Endodermal cell (in vitro differentiated cells): ENCODE results near the gene PARD3B. TPM values are rescaled to one million over a fixed set of nuclear protein-coding genes. Genes with fewer than 3 reads are reported as not detected.
"Not testable (repeated sequence)": the region's sequence is repeated elsewhere in the genome, so short reads cannot be mapped to it uniquely, and the experiment has no call there.

Experiments
- DNase-seq: peaks from one replicate; pipeline ENCODE4 v3.0.0-alpha.2; 2017
- H3K27ac ChIP-seq: 2 replicates; pipeline ENCODE4 v1.5.1; 2013; ENCODE audit warnings: mild to moderate bottlenecking, low read depth, low read length, moderate library complexity
- H3K27me3 ChIP-seq: 2 replicates; pipeline ENCODE4 v1.6.1; 2013; ENCODE audit warnings: mild to moderate bottlenecking, low read length, moderate library complexity; ENCODE audit not compliant: insufficient read depth, control insufficient read depth, poor library complexity, severe bottlenecking
- H3K36me3 ChIP-seq: 2 replicates; pipeline ENCODE4 v1.7.0; 2013; ENCODE audit warnings: mild to moderate bottlenecking, low read length, moderate library complexity; ENCODE audit not compliant: control insufficient read depth, insufficient read depth
- H3K4me1 ChIP-seq: one replicate; pipeline ENCODE4 v1.7.0; 2013; ENCODE audit warnings: low read length; ENCODE audit not compliant: control insufficient read depth, insufficient read depth
- H3K4me3 ChIP-seq: 2 replicates; pipeline ENCODE4 v1.5.1; 2013; ENCODE audit warnings: mild to moderate bottlenecking, low read length, moderate library complexity
- H3K9ac ChIP-seq: 2 replicates; pipeline ENCODE4 v1.6.1; 2013; ENCODE audit warnings: mild to moderate bottlenecking, low read length, moderate library complexity; ENCODE audit not compliant: poor library complexity, severe bottlenecking; ENCODE audit errors: extremely low read depth
- H3K9me3 ChIP-seq: 2 replicates; pipeline ENCODE4 v1.6.1; 2013; ENCODE audit warnings: mild to moderate bottlenecking, low read length, moderate library complexity; ENCODE audit not compliant: control insufficient read depth
- H3K27ac Mint-ChIP-seq: 2 replicates; pipeline ENCODE4 v1.8.0; 2020; ENCODE audit warnings: mixed read lengths
- H3K27me3 Mint-ChIP-seq: 2 replicates; pipeline ENCODE4 v1.8.0; 2021; ENCODE audit warnings: mild to moderate bottlenecking, mixed read lengths; ENCODE audit not compliant: insufficient read depth
- H3K36me3 Mint-ChIP-seq: 2 replicates; pipeline ENCODE4 v1.8.0; 2020; ENCODE audit warnings: low read depth, mixed read lengths
- H3K4me1 Mint-ChIP-seq: 2 replicates; pipeline ENCODE4 v1.8.0; 2020; ENCODE audit warnings: mixed read lengths
- H3K4me3 Mint-ChIP-seq: 2 replicates; pipeline ENCODE4 v1.8.0; 2020; ENCODE audit warnings: mild to moderate bottlenecking, moderate library complexity, mixed read lengths
- H3K9me3 Mint-ChIP-seq: 2 replicates; pipeline ENCODE4 v1.8.0; 2020; ENCODE audit warnings: mild to moderate bottlenecking, mixed read lengths
- WGBS, 2 experiments: methylation state at CpG; one replicate each; pipeline versions ENCODE4 v1.1.5 to v1.1.7; 2013; ENCODE audit warnings: missing lambda C conversion rate in 2 of 2, mixed read lengths in 1 of 2; ENCODE audit not compliant: insufficient coverage in 1 of 2, insufficient read length in 1 of 2; 5-methylcytosine and 5-hydroxymethylcytosine counted together
- total RNA-seq, 2 donors: library from RNA; stranded (reverse); fragmentation: NEBNext Ultra II Directional in 1 of 2; extraction: Animal tissue kit (Norgen Biotek cat#: 25700) in 1 of 2; gene quantifications; 2 replicates in 1 of 2; 3 replicates in 1 of 2; pipeline ENCODE4 v1.2.1, GENCODE V29; 2021
- TF ChIP-seq, protein P1 (sequence below): fragments of 200-600 bp; sonication (generic); conservative IDR thresholded peaks from 2 replicates; pipeline ENCODE4 v1.5.0; 2021; ENCODE audit warnings: antibody characterized with exemption, mild to moderate bottlenecking

The PARD3B gene
- total RNA-seq, 2 donors from 2014 or later = 2.5 to 5.6 TPM

DNA sequence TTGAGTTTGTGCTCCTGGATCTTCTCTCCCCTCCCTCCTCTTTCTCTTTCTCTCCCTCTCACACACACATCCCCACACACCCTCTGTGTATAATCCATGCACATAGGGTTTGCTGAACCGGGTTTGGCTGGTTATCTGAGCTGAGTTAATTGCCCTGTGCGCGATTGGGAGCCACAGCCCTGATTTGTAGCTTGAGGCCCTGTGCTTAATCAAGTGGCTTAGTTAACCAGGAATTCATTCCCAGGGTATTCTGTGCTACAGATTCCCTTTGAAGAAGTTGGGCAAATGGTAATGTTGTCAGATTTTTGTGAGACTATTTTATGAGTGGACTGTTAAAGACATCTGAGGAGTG lies 6.2 kb downstream of the PARD3B start:
- no peak overlapping the region for H3K4me3 ChIP-seq
- H3K27me3 ChIP-seq = peaks cover 58% of the 10 kb centered on the region
- WGBS, 2 experiments = 73 to 86% methylated on average over 3 of the region's 3 CpGs
- Mint-ChIP-seq H3K4me1 (peaks cover 28% of the 10 kb centered on the region), H3K9me3 (no peaks in the 10 kb centered on the region), H3K27me3 (peaks cover 74% of the 10 kb centered on the region), H3K4me3 (no peak overlapping the region), H3K36me3 (no peaks in the 10 kb centered on the region), H3K27ac (no peak overlapping the region)
- H3K36me3 ChIP-seq = no peaks in the 10 kb centered on the region
- DNase-seq = no peak
- H3K9ac ChIP-seq = no peak overlapping the region
- peaks cover 1% of the 10 kb centered on the region for H3K4me1 ChIP-seq
- TF ChIP-seq, protein P1, sequence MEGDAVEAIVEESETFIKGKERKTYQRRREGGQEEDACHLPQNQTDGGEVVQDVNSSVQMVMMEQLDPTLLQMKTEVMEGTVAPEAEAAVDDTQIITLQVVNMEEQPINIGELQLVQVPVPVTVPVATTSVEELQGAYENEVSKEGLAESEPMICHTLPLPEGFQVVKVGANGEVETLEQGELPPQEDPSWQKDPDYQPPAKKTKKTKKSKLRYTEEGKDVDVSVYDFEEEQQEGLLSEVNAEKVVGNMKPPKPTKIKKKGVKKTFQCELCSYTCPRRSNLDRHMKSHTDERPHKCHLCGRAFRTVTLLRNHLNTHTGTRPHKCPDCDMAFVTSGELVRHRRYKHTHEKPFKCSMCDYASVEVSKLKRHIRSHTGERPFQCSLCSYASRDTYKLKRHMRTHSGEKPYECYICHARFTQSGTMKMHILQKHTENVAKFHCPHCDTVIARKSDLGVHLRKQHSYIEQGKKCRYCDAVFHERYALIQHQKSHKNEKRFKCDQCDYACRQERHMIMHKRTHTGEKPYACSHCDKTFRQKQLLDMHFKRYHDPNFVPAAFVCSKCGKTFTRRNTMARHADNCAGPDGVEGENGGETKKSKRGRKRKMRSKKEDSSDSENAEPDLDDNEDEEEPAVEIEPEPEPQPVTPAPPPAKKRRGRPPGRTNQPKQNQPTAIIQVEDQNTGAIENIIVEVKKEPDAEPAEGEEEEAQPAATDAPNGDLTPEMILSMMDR = no peak
- H3K27ac ChIP-seq = no peak overlapping the region
- no peaks in the 10 kb centered on the region for H3K9me3 ChIP-seq

DNA sequence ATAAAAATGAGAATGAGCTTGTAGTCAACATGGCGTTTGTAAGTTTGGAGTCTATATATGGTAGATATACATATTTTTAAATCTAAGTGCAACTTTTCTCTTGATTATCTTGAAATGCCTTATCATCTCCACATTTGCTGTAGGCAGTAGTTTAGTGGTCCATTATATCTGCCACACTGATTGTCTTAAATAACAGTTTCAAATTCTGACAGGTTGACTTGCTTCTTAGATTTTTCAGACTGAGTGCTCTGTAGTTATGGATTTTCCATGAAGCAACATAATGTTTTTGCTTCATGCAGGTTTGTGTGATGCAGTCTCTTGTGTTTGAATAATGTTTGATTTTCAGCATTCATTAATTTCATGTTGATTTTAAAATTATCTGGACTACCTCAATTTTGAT lies 12.3 kb downstream of the PARD3B start:
- no peak overlapping the region for H3K27ac ChIP-seq
- peaks cover 12% of the 10 kb centered on the region for H3K27me3 ChIP-seq
- peaks cover 5% of the 10 kb centered on the region for H3K36me3 Mint-ChIP-seq
- TF ChIP-seq, protein P1 = no peak
- no peak overlapping the region for H3K4me3 ChIP-seq
- H3K9me3 Mint-ChIP-seq = peaks cover 13% of the 10 kb centered on the region
- no peak for DNase-seq
- peaks cover 30% of the 10 kb centered on the region for H3K27me3 Mint-ChIP-seq
- no peaks in the 10 kb centered on the region for H3K4me1 Mint-ChIP-seq
- H3K9me3 ChIP-seq = peaks cover 10% of the 10 kb centered on the region
- WGBS, 2 experiments = no CpG with 5 or more reads among the region's 1 CpG
- no peak overlapping the region for H3K27ac Mint-ChIP-seq
- H3K36me3 ChIP-seq = no peaks in the 10 kb centered on the region
- no peaks in the 10 kb centered on the region for H3K4me1 ChIP-seq
- H3K4me3 Mint-ChIP-seq = no peak overlapping the region
- H3K9ac ChIP-seq = no peak overlapping the region

DNA sequence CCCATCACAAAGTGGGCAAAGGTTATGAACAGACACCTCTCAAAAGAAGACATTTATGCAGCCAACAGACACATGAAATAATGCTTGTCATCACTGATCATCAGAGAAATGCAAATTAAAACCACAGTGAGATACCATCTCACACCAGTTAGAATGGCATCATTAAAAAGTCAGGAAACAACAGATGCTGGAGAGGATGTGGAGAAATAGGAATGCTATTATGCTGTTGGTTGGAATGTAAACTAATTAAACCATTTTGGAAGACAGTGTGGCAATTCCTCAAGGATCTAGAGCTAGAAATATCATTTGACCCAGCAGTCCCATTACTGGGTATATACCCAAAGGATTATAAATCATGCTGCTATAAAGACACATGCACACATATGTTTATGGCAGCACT lies 14.1 kb downstream of the PARD3B start:
- H3K27me3 ChIP-seq, H3K9ac ChIP-seq, H3K4me3 ChIP-seq, H3K4me1 ChIP-seq, H3K36me3 Mint-ChIP-seq, H3K36me3 ChIP-seq, H3K27ac Mint-ChIP-seq, H3K4me1 Mint-ChIP-seq, H3K9me3 ChIP-seq, H3K4me3 Mint-ChIP-seq, DNase-seq, H3K27ac ChIP-seq: not testable (repeated sequence)
- Mint-ChIP-seq H3K9me3 (peaks cover 13% of the 10 kb centered on the region), H3K27me3 (peaks cover 20% of the 10 kb centered on the region)

DNA sequence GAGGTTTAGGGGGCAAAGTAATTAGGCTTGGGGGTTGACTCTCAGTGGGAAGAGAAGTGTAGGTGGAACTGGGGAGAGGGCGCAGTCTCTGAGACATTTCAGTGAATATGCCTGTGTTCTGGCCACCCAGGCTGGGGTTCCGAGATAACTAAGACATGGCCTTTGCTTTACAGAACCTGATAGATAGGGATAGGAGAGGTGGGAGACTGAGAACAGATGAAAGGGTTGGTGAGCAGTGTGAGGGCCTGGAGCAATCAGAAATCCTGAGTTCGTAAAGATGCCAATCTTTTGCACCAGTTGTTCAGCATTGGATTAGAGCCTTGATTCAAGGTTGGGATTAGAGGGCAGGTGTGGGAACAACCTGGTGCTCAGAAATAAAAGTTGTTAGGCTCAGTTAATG lies 15.6 kb downstream of the PARD3B start:
- 89 to 95% methylated on average over 3 of the region's 3 CpGs for WGBS, 2 experiments
- Mint-ChIP-seq H3K36me3 (peaks cover 5% of the 10 kb centered on the region), H3K4me1 (no peaks in the 10 kb centered on the region), H3K27me3 (peaks cover 8% of the 10 kb centered on the region), H3K4me3 (no peak overlapping the region), H3K27ac (no peak overlapping the region), H3K9me3 (peaks cover 13% of the 10 kb centered on the region)
- TF ChIP-seq, protein P1 = no peak
- no peaks in the 10 kb centered on the region for H3K27me3 ChIP-seq
- DNase-seq = no peak
- H3K36me3 ChIP-seq = no peaks in the 10 kb centered on the region
- H3K4me1 ChIP-seq = no peaks in the 10 kb centered on the region
- no peak overlapping the region for H3K27ac ChIP-seq
- H3K4me3 ChIP-seq = no peak overlapping the region
- no peak overlapping the region for H3K9ac ChIP-seq
- H3K9me3 ChIP-seq = peaks cover 10% of the 10 kb centered on the region
